SK-N-SH (cell line): ENCODE results near the gene CD5L.

Experiments
- CHD2 ChIP-seq: fragments of 150-350 bp; IDR thresholded peaks from 2 replicates; pipeline ENCODE4 v1.6.1; 2018; ENCODE audit warnings: low read length; ENCODE audit not compliant: partially characterized antibody
- CTCF ChIP-seq: fragments of 200-600 bp; sonication (generic); IDR thresholded peaks from 2 replicates; pipeline ENCODE4 v1.6.1; 2017; ENCODE audit warnings: antibody characterized with exemption, mild to moderate bottlenecking, moderate library complexity
- EP300 ChIP-seq, 2 experiments: IDR thresholded peaks; 2 replicates each; pipeline versions ENCODE4 v1.4.0 to v1.6.1; 2012; ENCODE audit warnings: borderline replicate concordance in 1 of 2, low read depth in 1 of 2, low read length in 1 of 2
- GATA2 ChIP-seq: sonication (generic); formaldehyde crosslinking; IDR thresholded peaks from 2 replicates; pipeline ENCODE4 v1.5.0; 2020; ENCODE audit warnings: mild to moderate bottlenecking, missing genetic modification reagents
- MAX ChIP-seq: IDR thresholded peaks from 2 replicates; pipeline ENCODE4 v1.4.0; 2012; ENCODE audit warnings: low read depth
- POLR2AphosphoS5 ChIP-seq: IDR thresholded peaks from 2 replicates; pipeline ENCODE4 v1.6.1; 2012; ENCODE audit warnings: low read depth, low read length
- REST ChIP-seq: IDR thresholded peaks from 2 replicates; pipeline ENCODE4 v1.6.1; 2012; ENCODE audit warnings: mild to moderate bottlenecking, low read depth, low read length, moderate library complexity
- TAF1 ChIP-seq: IDR thresholded peaks from 2 replicates; pipeline ENCODE4 v1.6.1; 2012; ENCODE audit warnings: low read depth, mild to moderate bottlenecking, low read length, moderate library complexity, borderline replicate concordance
- USF1 ChIP-seq: IDR thresholded peaks from 2 replicates; pipeline ENCODE4 v1.4.0; 2012; ENCODE audit warnings: low read depth, borderline replicate concordance
- USF2 ChIP-seq: fragments of 150-350 bp; IDR thresholded peaks from 2 replicates; pipeline ENCODE4 v1.6.1; 2017; ENCODE audit warnings: antibody characterized with exemption, low read length, low read depth, borderline replicate concordance
- YY1 ChIP-seq: IDR thresholded peaks from 2 replicates; pipeline ENCODE4 v1.4.0; 2012; ENCODE audit warnings: low read depth, mild to moderate bottlenecking

- no peak for TF ChIP-seq USF1
- no peak for TF ChIP-seq GATA2
- TF ChIP-seq CTCF, result no peak
- no peak for TF ChIP-seq CHD2
- TF ChIP-seq POLR2AphosphoS5, result no peak
- TF ChIP-seq YY1, result no peak
- TF ChIP-seq EP300 (IDR thresholded peaks at IDR 0.05; ENCODE audit: borderline replicate concordance in 1 of 2, low read depth in 1 of 2, low read length in 1 of 2), result no peak
- TF ChIP-seq USF2, result no peak
- TF ChIP-seq MAX, result no peak
- no peak for TF ChIP-seq REST
- no peak for TF ChIP-seq TAF1
Observed at GRCh38 chr1:157856538-157856937, 14.9 kb upstream of the CD5L start.
